NCI-H1694 (cell line): ENCODE results near the gene ADGRG3.

Experiments used
- DNase-seq: peaks from one replicate; lab custom pipeline; 2025; lab: John Stamatoyannopoulos, UW

ADGRG3 gene

DNA sequence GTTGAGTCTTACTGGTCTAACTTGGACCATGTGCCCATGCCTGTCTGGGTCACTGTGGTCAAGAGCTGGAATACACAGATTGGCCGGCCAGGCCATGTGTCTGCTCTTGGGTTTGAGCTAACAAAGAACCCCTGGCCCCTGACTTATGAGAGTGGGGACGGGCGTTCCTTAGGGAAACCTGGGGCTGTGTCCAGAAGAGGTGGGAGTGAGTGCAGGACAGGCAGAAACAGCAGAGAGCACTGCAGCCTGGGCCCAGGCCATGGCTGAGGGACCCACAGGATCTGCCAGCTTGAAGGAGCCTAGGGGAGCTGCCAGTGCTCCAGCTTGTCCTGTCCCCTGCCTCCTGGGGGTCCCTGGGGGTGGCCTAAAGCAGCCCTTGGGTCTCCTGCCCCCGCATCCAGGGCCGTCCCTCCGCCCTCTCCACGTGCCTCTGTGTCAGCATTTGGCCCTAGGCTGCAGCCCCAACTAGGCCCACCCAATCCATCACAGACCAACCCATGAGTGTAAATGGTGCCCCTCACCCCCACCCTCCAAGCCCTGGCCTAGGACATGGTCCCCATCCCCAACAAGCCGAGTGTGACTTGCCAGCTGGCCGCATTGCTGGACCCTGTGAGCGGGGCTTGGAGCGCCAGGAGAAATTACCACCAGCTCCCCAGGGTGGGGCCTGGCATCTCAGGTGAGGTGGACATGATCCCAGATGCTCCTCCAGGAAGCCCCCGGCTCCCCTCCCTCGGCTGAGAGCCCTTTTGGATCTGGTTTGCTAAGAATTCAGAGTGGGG lies 14.0 kb downstream of the ADGRG3 start:
- no peak for DNase-seq

DNA sequence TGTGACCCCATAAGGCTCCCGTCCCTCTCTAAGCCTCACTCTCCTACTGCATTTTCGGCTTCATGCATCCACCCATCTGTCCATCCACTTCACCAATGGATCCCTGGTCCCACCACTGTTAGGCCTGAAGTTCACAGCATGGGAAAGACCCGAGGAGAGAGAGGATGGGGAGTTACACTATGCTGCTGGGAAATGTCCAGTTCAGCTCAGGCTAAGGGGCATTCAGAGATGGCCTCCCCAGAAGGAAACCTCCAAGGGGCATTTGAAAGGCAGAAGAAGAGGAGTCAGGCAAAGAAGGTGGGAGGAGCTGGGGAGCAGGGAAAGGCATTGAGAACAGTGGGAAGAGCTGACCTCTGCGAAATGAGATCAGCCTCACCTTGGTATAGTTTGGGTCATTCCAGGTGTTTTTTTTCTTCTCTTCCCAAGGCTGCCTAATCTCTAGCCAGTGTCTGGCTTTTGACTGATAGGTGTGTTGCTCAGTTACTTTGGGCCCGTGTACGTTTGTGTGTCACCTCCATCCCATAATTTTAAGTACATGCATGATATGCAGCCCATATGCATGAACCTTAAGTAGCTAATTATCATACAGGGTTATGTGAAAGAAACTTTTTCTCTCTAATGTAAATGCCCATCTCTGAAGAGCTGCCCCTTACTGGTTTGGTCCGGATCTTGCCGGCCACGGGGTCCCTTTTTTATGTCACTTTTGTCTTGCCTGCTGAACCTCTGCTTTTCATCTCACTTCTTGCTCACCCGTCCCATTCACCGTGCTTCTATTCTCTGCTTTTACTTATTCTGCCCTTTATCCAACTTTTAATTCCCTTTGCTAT lies 14.9 kb downstream of the ADGRG3 start:
- DNase-seq = no peak

DNA sequence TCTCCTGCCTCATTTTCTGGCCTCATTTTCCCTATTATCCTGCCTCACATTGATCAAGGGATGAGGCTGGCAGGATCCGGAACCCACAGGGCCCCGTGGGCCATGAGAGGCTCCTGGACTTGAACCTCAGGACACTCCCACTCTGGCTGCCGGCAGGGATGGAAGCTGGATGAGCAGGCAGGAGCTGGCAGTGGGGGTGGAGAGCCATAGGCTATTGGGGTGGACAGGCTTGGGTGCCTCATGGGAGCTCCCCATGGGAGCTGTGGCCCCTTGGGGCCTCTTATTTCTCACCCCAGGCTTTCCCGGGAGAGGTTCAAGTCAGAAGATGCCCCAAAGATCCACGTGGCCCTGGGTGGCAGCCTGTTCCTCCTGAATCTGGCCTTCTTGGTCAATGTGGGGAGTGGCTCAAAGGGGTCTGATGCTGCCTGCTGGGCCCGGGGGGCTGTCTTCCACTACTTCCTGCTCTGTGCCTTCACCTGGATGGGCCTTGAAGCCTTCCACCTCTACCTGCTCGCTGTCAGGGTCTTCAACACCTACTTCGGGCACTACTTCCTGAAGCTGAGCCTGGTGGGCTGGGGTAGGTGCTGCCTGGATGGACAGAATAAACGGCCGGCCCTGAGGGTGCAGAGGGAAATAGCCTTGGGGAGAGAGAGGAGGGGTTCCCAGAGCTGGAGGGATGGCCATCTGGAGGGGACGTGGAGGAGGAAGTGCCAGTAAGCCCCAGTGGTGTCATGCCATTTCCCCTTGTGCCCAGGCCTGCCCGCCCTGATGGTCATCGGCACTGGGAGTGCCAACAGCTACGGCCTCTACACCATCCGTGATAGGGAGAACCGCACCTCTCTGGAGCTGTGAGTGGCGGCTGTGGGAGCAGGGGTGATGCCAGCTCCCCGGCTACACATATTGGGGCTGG lies 15.8 kb downstream of the ADGRG3 start:
- DNase-seq = no peak

DNA sequence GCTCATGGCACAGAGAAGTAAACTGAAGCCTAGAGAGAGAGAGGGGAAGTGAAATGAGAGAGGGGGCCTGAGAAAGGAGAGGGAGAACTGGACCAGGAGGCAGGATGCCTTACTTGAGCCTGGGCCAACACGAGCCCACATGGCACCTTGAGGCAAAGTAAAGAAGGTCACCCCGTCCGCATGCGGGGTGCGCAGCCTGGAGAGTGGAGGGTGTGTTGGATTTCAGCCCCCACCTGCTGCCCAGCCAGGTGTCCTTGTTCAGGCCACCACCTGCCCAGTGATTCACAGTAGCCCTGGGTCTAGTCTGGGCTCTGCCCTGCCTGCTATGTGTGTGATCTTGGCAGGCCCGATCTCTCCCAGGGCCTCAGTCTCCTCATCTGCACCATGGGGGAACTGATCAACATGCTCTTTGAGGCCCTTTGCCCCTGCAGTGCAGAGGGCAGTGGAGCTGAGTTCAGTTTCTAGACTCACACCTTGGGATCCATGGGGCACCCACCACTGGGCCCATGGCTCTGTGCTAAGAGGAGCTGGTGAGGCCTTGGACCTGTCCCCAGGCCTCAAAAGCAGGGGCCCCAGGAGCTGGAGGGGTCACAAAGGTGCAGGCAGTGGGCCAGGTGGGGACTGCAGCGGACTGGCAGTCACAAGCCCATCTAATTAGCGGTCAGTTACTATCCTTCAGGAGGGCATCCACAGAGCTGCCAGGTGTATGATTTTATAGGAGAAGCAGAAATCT lies 16.7 kb downstream of the ADGRG3 start:
- no peak for DNase-seq

DNA sequence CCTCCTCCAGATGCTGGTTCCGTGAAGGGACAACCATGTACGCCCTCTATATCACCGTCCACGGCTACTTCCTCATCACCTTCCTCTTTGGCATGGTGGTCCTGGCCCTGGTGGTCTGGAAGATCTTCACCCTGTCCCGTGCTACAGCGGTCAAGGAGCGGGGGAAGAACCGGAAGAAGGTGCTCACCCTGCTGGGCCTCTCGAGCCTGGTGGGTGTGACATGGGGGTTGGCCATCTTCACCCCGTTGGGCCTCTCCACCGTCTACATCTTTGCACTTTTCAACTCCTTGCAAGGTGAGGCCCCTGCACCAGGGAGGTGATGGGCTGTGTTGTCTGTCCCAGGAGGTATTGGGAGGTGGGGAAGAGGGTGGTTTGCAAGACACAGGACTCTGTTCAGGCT lies 17.5 kb downstream of the ADGRG3 start:
- DNase-seq = no peak

DNA sequence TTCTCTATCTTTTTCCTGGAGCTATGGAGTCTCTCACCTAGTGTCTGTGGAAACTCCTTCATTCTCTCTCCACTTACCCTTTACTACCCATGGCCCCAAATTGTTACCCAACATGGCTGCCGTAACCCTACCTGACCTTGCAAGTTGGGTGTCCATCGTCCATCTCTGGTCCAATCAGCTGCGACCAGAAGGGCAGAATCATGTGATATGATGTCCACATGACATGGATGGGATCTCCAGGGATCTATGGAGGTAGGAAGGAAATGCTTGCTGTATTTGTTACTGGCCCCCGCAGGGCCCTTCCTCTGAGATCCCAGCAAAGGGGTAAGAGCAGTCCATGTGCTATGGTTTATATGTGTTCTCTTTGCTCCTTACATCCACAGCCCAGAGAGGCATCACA lies 18.5 kb downstream of the ADGRG3 start:
- DNase-seq = no peak

DNA sequence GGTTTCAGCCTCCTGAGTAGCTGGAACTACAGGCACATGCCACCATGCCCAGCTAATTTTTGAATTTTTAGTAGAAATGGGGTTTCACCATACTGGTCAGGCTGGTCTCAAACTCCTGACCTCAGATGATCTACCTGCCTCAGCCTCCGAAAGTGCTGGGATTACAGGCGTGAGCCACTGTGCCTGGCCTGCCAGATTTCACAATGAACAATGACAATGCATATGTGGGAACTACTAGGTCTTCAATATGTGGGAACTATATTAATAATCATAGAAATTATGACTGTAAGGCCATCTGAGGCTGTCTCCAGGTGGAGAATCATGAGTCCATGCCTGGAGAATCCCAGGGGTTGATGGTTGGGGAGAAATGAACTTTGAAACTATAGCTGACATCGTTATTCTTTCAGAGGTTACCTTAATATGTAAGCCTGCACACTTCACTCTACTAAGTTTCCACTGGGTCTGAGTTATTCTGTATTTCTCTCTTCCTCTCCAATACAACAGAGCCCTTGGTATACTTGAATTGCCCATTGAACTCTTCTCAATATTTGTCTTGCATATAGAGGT lies 19.3 kb downstream of the ADGRG3 start:
- no peak for DNase-seq

DNA sequence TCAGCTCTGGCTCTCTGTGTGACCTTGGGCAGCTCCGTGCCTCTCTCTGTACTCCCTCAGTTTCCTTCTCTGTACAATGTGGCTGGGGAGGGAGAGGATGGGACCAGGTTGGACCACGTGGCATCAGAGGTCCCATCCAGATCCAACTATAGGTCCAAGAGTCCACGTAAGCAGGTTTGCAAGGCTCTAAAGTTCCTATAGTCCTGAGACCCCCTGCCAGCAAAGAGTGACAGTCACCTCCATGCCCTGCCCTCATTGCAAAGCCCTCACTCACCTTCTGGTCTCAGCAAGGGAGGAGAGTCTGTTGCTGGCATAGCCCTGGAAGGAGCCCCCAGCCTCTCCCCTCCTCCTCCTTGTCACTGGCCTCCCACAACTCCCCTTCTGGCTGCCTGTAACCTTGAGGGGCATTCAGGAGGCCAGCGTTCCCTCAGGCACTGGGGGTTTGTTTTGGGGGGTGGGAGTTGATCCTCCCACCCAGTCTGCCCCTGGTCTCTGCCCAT lies 20.4 kb downstream of the ADGRG3 start:
- DNase-seq = no peak

DNA sequence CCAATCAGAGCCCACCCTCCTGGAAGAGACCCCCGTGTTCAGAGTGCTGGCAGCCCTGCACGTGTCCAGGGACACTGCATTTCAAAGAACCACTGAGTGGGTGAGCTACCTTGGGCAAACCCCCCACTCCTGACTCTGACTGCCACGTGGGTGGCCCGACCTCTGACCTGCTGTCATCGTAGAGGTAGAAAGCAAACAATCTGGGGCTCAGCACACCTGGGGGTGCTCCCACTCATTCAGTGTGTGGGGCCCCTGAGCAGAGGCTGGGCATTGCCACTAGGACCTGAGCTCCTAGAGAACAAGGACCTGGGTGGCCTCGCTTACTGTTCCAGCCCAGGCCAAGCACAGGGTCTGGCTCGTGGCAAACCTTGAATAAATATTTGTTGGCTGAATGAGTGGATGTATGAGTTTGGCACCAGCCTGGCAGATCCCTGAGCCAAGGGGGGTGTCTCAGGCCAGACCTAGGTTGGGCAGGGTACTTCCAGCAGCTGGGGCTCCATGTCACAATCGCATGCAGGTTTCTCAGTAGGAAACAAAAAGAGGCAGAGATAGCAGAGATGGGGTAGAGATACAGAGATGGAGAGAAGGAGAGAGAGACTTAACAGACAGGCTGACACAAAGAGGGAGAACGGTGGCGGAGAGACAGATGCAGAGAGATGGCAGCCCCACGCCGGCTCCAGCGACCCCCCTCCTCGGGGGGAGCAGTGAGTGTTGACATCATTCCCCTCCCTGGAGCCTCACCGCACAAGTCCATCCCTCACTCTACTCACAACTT lies 21.1 kb downstream of the ADGRG3 start:
- no peak for DNase-seq

DNA sequence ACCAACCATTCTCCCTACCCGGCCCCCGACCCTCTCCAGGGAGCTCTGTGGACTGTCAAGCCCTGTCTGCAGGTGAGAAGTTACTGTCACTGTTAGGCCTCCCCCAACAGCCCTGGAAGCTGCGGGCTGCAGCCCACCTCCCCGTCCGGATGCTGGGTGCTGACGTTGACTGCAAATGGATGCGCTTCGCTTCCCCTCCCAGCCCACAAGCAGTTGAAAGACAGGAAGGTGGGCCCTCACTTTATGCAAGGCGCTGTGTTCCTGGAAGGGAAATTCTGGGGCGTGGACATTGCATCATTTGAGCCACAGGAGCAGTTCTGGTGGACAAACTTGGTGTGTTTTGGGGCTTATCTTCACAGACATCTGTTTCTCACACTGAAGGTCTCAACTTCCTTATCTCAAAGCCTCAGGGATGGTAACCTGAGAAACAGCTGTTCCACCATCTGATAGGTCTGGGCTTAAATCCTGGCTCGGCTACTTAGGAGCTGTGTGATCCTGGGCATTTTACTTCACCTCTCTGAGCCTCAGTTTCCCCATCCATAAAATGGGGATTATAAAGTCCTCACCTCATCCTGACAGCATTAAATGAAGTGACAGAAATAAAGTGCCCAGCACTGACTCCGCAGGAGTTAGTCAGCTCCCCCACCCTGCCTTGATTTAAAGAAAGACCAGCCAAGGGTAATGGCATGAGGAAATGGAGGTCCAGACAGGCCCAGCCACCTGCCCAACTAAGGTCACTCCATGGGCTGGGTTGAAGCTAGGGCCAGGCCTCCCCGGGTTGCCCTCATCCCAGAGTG lies 21.9 kb downstream of the ADGRG3 start:
- no peak for DNase-seq

DNA sequence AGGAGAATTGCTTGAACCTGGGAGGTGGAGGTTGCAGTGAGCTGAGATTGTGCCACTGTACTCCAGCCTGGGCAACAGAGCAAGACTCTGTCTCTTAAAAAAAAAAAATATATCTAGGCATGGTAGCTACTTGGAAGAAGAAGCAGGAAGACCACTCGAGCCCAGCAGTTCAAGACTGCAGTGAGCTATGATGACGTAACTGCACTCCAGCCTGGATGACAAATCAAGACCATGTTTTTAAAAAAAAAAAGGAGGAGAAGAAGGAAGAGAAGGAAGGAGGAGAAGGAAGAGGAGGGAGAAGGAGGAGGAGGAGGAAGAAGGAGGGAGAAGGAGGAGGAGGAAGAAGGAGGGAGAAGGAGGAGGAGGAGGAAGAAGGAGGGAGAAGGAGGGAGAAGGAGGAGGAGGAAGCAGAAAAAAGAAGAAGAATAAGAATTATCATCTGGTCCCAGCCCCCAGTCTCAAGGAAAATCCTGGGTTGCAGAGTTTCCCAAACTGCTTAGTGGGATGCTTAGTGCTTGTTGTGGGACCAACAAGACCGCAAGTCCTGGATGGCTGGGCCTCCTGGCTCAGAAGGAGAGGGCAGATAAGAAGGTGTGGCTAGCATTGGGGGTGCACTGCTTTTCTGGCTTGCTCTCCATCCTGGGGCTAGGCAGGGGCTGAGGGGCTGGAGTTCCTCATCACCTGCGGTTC lies 22.8 kb downstream of the ADGRG3 start:
- DNase-seq = no peak

DNA sequence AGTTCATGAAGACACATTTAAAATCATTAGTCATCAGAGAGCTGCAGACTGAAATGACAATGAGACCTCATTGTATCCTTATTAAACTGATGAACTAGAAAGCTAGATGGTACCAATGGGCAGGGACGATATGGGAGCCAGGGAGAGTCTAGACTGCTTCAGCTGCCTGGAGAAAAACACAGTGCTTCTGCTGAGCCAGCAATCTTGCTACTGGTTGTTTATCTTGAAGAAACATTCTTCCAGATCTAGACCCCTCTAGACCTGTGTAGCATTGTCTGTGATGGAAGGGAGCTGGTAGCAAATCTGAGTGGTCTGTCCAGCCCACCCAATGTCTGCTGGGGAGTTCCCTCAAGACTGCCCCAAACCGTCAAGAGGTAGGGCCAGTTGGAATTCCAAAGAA lies 24.5 kb downstream of the ADGRG3 start:
- no peak for DNase-seq

DNA sequence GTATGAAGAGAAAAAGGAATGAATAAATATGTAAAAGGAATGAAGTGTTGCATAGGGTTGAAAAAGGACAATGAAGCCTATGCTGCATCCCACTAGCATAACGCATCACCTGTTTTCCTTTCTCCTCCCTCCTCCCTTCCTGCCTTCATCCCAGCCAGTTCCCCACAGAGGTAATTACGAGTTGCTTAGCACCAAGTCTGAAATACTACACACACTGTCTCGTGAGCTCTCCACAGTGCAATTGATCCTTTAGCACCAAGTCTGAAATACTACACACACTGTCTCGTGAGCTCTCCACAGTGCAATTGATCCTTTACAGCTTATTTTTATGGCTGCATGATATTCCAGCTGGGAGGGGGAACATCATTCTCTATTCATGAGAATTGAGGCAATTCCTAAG lies 25.4 kb downstream of the ADGRG3 start:
- DNase-seq = no peak

DNA sequence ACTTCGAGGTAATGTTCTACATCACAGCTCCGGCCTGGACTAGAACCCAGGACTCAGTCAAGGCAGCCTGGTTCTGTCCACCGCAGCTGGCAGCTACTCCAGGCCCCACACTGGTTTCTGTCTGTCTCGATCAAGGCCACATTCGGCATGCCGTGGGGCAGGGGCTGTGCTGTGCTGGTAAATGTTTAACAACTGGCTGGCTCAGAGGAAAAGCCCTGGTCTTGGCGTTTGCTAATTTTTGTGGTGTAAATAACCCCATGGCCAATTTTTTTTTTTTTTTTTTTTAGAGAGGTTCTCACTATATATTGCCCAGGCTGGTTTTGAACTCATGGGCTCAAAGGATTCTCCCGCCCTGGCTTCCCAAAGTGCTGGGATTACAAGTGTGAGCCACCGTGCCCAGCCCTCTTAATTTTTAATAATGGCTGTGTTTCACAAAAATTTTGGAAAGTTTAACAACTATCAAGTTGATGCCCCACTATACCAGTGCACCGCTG lies 26.2 kb downstream of the ADGRG3 start:
- no peak for DNase-seq

DNA sequence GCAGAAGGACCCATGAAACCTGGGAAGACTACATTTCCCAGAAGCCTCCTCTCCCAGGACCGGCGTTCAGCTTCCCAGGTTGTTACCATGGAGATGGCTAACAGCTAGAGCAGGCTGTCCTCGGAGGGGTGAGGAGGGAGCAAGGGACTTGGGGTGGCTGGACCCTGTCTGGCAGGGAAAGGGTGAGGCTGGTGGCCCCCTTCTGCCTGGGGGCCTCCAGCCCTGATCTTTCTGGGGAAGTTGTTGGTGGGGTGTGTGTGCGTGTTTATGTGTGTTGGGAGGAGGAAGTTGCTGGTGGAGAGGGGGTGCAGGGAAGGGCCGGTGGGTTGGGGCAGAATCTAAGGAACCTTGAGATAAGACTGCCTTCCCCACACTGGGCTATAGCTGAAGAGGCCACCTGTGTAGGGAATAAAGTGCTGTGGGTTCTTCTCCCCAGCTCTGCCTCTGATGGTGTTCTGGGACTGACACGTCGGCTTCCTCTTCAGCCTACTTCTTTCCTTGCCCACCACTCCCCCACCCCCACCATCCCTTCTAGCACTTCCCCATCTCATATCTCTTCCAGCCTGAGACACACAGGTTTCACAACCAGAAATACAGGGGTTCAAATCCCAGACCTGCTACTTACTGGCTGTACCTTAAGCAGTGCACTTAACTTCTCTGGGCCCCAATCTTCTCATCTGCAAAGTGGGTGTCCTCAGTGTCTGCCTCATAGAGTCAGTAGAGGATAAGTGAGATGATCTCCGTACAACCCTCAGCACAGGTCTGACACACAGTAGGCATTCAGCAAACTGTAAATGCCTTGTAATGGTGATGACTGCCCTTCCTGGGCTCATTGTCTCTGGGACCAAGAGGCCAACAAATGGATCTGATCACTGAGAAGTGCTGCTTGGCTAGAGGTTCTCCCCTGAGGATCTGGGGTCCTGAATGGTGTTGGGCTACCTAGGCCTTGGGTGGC lies 26.9 kb downstream of the ADGRG3 start, which contains the start of gene DRC7:
Gene DRC7, plus strand, starts transcription at position 82 of the 955 bp plus-strand sequence. CDS start 3,144 bp downstream, outside the sequence.
- DNase-seq = peak; percentile 1

DNA sequence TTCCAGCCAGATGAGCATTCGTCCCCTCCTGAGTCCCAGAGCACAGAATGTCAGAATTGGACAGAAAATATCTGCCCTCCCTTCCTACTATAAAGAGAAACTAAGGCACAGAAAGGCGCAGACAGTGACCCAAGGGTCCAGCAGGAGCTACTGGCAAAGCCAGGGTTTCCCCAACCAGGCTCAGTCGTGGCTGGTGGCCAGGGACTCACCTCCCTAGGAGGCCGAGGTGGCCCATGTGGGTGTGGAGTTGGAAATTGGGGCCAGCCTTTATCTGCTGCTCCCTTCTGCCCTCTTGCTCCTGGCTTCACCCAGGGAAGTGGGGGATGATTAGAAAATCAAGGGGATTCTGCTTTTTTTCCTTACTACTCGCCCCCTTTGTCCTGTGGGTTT lies 27.6 kb downstream of the ADGRG3 start:
- DNase-seq = no peak

DNA sequence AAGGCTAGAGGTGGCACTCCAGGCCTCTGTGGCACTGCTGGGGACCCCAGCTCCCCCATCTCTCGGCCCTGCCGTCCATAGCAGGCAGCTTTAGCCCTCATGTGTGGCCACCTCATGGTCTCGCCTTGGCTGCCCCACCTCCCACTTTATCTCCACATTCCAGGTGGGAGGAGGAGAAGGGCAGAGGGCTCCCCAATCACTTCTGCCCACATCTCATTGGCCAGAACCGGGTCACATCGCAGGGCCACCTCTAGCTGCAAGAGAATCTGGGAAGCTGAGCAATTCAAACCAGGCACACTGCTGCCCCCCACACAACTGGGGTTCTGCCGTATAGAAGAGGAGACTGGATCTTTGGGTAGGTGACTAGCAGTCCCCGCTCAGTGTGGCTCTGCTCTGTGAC lies 28.1 kb downstream of the ADGRG3 start:
- no peak for DNase-seq
